ENCODE measurements around the gene MGRN1. TPM values are rescaled to one million over a fixed set of nuclear protein-coding genes. Genes with fewer than 3 reads are reported as not detected.

The MGRN1 gene
- polyA plus RNA-seq, 3 donors = 3.7 to 48.2 (median 4.7) TPM

GRCh38 chr16:4599037-4599436 lies 25.6 kb upstream of the MGRN1 start:
- peaks cover 5% of the 10 kb centered on the region for H3K4me1 Mint-ChIP-seq
- no peak overlapping the region for H2AFZ ChIP-seq (ENCODE audit: insufficient read depth, low read depth, low read length, poor library complexity, severe bottlenecking)
- WGBS (ENCODE audit: insufficient coverage) = 94% methylated on average over 5 of the region's 10 CpGs
- H4K20me1 ChIP-seq (ENCODE audit: insufficient read depth, low read length) = no peaks in the 10 kb centered on the region
- no peak for DNase-seq
- peaks cover 0 to 2% (median 0%) of the 10 kb centered on the region in 7 donors for H3K9me3 Mint-ChIP-seq
- no peak overlapping the region for H3K4me3 Mint-ChIP-seq
- no peak overlapping the region for H3K4me3 ChIP-seq (replicated peaks in 1 of 3; ENCODE audit: low read depth in 2 of 3, low read length in 3 of 3)
- H3K27me3 Mint-ChIP-seq (ENCODE audit: low read depth in 3 of 3) = peaks cover 3 to 10% (median 4%) of the 10 kb centered on the region in 3 donors
- no peaks in the 10 kb centered on the region for H3K27me3 ChIP-seq (ENCODE audit: control insufficient read depth in 2 of 2, insufficient read depth in 2 of 2, low read length in 2 of 2)
- TF ChIP-seq CTCF (IDR thresholded peaks at IDR 0.05) = no peak
- H3K4me1 ChIP-seq (ENCODE audit: control insufficient read depth in 1 of 2, insufficient read depth in 2 of 2, low read length in 2 of 2) = no peaks in the 10 kb centered on the region
- H3K27ac ChIP-seq (ENCODE audit: low read depth in 1 of 2, low read length in 2 of 2) = no peak overlapping the region
- no peak overlapping the region for H3K9ac ChIP-seq (ENCODE audit: insufficient read depth, low read length, poor library complexity, severe bottlenecking)
- peak overlapping the region in 1 of 7 donors; percentile 70 for H3K27ac Mint-ChIP-seq
- H3K79me2 ChIP-seq (ENCODE audit: insufficient read depth, low read length) = no peaks in the 10 kb centered on the region
- intact Hi-C loops (cut with micrococcal nuclease) = no loop called here
- H3K4me2 ChIP-seq (replicated peaks; ENCODE audit: extremely low read depth, low read length, poor library complexity, severe bottlenecking) = no peak overlapping the region
- no peaks in the 10 kb centered on the region for H3K9me3 ChIP-seq (replicated peaks in 1 of 2; ENCODE audit: control insufficient read depth in 1 of 2, insufficient read depth in 1 of 2, low read length in 2 of 2)
- no peaks in the 10 kb centered on the region for H3K36me3 Mint-ChIP-seq
- no peaks in the 10 kb centered on the region for H3K36me3 ChIP-seq (replicated peaks in 1 of 2; ENCODE audit: control insufficient read depth in 1 of 2, insufficient read depth in 2 of 2, low read length in 2 of 2)

- peak overlapping the region in 1 of 7 donors; percentile 70 for H3K27ac Mint-ChIP-seq
These were observed 25.1 kb upstream of the MGRN1 start for GRCh38 chr16:4599545-4599944.

More at GRCh38 chr16:4599545-4599944, 25.1 kb upstream of the MGRN1 start:
- H2AFZ ChIP-seq (ENCODE audit: insufficient read depth, low read depth, low read length, poor library complexity, severe bottlenecking) = no peak overlapping the region
- intact Hi-C loops (cut with micrococcal nuclease) = no loop called here
- H3K4me1 ChIP-seq (ENCODE audit: control insufficient read depth in 1 of 2, insufficient read depth in 2 of 2, low read length in 2 of 2) = no peaks in the 10 kb centered on the region
- Mint-ChIP-seq H3K9me3 (peaks cover 0 to 2% (median 0%) of the 10 kb centered on the region in 7 donors), H3K4me3 (no peak overlapping the region), H3K36me3 (no peaks in the 10 kb centered on the region), H3K27me3 (ENCODE audit: low read depth in 3 of 3) (peaks cover 3 to 10% (median 4%) of the 10 kb centered on the region in 3 donors), H3K4me1 (peaks cover 5% of the 10 kb centered on the region)
- no peaks in the 10 kb centered on the region for H3K36me3 ChIP-seq (replicated peaks in 1 of 2; ENCODE audit: control insufficient read depth in 1 of 2, insufficient read depth in 2 of 2, low read length in 2 of 2)
- no peak overlapping the region for H3K4me2 ChIP-seq (replicated peaks; ENCODE audit: extremely low read depth, low read length, poor library complexity, severe bottlenecking)
- no peaks in the 10 kb centered on the region for H3K27me3 ChIP-seq (ENCODE audit: control insufficient read depth in 2 of 2, insufficient read depth in 2 of 2, low read length in 2 of 2)
- no peaks in the 10 kb centered on the region for H3K79me2 ChIP-seq (ENCODE audit: insufficient read depth, low read length)
- no peaks in the 10 kb centered on the region for H3K9me3 ChIP-seq (replicated peaks in 1 of 2; ENCODE audit: control insufficient read depth in 1 of 2, insufficient read depth in 1 of 2, low read length in 2 of 2)
- no peak for TF ChIP-seq CTCF (IDR thresholded peaks at IDR 0.05)
- H3K9ac ChIP-seq (ENCODE audit: insufficient read depth, low read length, poor library complexity, severe bottlenecking) = no peak overlapping the region
- 100% methylated on average over 5 of the region's 8 CpGs for WGBS (ENCODE audit: insufficient coverage)
- H4K20me1 ChIP-seq (ENCODE audit: insufficient read depth, low read length) = no peaks in the 10 kb centered on the region
- no peak for DNase-seq
- no peak overlapping the region for H3K4me3 ChIP-seq (replicated peaks in 1 of 3; ENCODE audit: low read depth in 2 of 3, low read length in 3 of 3)
- no peak overlapping the region for H3K27ac ChIP-seq (ENCODE audit: low read depth in 1 of 2, low read length in 2 of 2)

Measured in CD14-positive monocyte (primary cell).